GM12864 (cell line): Measurements from ENCODE around the gene PADI4.

ENCODE experiments used
- DNase-seq: peaks from one replicate; pipeline ENCODE4 v3.0.0-alpha.2; 2011; ENCODE audit warnings: low read depth
- H3K4me3 ChIP-seq: 2 replicates; pipeline ENCODE4 v1.5.1; 2011; ENCODE audit warnings: mild to moderate bottlenecking, low read depth, low read length, control low read depth
- CTCF ChIP-seq: IDR thresholded peaks from 2 replicates; pipeline ENCODE4 v1.5.1; 2011; ENCODE audit warnings: low read depth, mild to moderate bottlenecking, moderate library complexity, low read length, control low read depth, inconsistent platforms; ENCODE audit errors: missing control alignments

The PADI4 gene

DNA sequence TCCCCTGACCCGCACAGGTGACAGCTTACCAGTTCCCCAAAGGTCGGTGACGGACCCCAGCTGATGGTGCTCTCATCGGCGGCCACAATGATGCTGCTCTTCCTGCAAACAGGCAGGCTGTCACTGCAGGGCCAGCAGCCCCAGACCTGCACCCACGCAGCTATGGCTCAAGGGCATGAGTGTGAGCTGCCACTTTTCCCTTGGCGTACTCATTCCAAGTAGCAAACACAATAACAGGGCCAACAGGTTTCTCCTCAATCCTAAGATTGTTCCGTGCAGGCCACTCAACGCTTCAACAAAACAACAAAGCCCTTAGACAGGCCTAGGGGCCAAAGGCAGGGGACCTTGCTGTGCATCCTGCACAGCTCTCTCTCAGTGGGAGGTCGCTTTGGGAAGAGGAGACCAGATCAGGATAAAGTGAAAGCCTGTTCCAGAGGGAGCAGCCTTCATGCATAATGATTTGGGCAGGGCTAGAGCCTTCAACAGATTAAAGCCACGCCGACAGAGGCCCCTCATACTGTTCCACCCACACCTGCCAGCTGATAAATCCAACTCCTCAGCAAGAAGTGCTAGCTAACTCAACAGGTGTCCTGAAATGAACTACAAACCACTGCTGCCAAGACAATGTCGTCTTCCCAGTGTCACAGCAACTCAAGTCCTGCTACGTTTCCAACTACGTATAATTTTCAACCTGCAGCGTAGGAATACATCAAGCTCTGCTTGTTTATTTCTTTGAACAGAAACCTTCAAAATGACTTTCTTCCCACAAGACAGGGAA is 104.3 kb downstream of the PADI4 start:
- TF ChIP-seq CTCF, result no peak
- no peak overlapping the region for H3K4me3 ChIP-seq
- DNase-seq, result no peak
